ENCODE measurements around the gene JPT1.
"Not testable (repeated sequence)": the region's sequence is repeated elsewhere in the genome, so short reads cannot be mapped to it uniquely, and the experiment has no call there.

JPT1 gene

GRCh38 chr17:75142236-75142971, 11.9 kb downstream of the JPT1 start:
- no peak for DNase-seq (ENCODE audit: low read depth, low spot score)
- TF ChIP-seq, protein P1, sequence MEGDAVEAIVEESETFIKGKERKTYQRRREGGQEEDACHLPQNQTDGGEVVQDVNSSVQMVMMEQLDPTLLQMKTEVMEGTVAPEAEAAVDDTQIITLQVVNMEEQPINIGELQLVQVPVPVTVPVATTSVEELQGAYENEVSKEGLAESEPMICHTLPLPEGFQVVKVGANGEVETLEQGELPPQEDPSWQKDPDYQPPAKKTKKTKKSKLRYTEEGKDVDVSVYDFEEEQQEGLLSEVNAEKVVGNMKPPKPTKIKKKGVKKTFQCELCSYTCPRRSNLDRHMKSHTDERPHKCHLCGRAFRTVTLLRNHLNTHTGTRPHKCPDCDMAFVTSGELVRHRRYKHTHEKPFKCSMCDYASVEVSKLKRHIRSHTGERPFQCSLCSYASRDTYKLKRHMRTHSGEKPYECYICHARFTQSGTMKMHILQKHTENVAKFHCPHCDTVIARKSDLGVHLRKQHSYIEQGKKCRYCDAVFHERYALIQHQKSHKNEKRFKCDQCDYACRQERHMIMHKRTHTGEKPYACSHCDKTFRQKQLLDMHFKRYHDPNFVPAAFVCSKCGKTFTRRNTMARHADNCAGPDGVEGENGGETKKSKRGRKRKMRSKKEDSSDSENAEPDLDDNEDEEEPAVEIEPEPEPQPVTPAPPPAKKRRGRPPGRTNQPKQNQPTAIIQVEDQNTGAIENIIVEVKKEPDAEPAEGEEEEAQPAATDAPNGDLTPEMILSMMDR (IDR thresholded peaks at IDR 0.05; ENCODE audit: insufficient read depth, low read length, missing control alignments) = no peak
- ChIA-PET POLR2A (no interaction called here), CTCF (interaction anchor here (1.0 to 4.0 kb wide), 4 partner anchors 11 to 28 kb away, joined by 3 to 26 read pairs (median 8); partner anchors contain the start of gene NT5C)
- no peak overlapping the region for H3K4me3 ChIP-seq (ENCODE audit: low read depth, low read length)

- ChIA-PET POLR2A (no interaction called here), CTCF (interaction anchor here (1.0 to 3.1 kb wide), 3 partner anchors 8 to 12 kb away, joined by 5 to 12 read pairs (median 8); partner anchors contain the start of gene NT5C)
- TF ChIP-seq, protein P1 (IDR thresholded peaks at IDR 0.05; ENCODE audit: insufficient read depth, low read length, missing control alignments) = no peak
- no peak for DNase-seq (ENCODE audit: low read depth, low spot score)
- no peak overlapping the region for H3K4me3 ChIP-seq (ENCODE audit: low read depth, low read length)
These were observed 15.8 kb downstream of the JPT1 start for GRCh38 chr17:75138519-75138918.

DNA sequence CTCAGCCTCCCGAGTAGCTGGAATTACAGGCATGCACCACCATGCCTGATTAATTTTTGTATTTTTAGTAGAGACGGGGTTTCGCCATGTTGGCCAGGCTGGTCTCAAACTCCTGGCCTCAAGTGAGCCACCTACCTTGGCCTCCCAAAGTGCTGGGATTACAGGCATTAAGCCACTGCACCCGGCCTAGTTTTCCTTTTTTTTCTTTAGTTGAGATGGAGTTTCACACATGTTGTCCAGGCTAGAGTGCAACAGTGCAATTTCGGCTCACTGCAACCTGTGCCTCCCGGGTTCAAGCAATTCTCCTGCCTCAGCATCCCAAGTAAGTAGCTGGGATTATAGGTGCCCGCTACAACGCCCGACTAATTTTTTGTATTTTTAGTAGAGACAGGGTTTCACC, 16.6 kb downstream of the JPT1 start:
- POLR2A ChIA-PET = interaction anchor here (1.2 kb wide), 1 partner anchor 16 kb away, joined by 3 read pairs; the partner anchor contains the start of gene JPT1
- DNase-seq (ENCODE audit: low read depth, low spot score); H3K4me3 ChIP-seq (ENCODE audit: low read depth, low read length): not testable (repeated sequence)
- CTCF ChIA-PET = interaction anchor here (1.2 to 3.1 kb wide), 5 partner anchors 8 to 34 kb away, joined by 3 to 14 read pairs (median 8); no protein-coding TSS in a partner anchor

GRCh38 chr17:75135946-75136345, 18.4 kb downstream of the JPT1 start:
- no peak overlapping the region for H3K4me3 ChIP-seq (ENCODE audit: low read depth, low read length)
- ChIA-PET POLR2A (interaction anchor here (0.7 kb wide), 1 partner anchor 9 kb away, joined by 3 read pairs; no protein-coding TSS in a partner anchor), CTCF (interaction anchor here (1.8 kb wide), 1 partner anchor 35 kb away, joined by 5 read pairs; no protein-coding TSS in a partner anchor)
- TF ChIP-seq, protein P1 (IDR thresholded peaks at IDR 0.05; ENCODE audit: insufficient read depth, low read length, missing control alignments) = no peak
- no peak for DNase-seq (ENCODE audit: low read depth, low spot score)

GRCh38 chr17:75135452-75135851, 18.9 kb downstream of the JPT1 start:
- POLR2A ChIA-PET = no interaction called here
- TF ChIP-seq, protein P1 (IDR thresholded peaks at IDR 0.05; ENCODE audit: insufficient read depth, low read length, missing control alignments) = no peak
- CTCF ChIA-PET = interaction anchor here (1.8 kb wide), 1 partner anchor 22 kb away, joined by 8 read pairs; no protein-coding TSS in a partner anchor
- H3K4me3 ChIP-seq (ENCODE audit: low read depth, low read length) = no peak overlapping the region
- no peak for DNase-seq (ENCODE audit: low read depth, low spot score)

GRCh38 chr17:75133607-75134347, 20.5 kb downstream of the JPT1 start:
- DNase-seq (ENCODE audit: low read depth, low spot score); H3K4me3 ChIP-seq (ENCODE audit: low read depth, low read length): not testable (repeated sequence)
- CTCF ChIA-PET = interaction anchor here (1.8 to 4.9 kb wide), 3 partner anchors 16 to 72 kb away, joined by 8 to 105 read pairs (median 50); no protein-coding TSS in a partner anchor
- POLR2A ChIA-PET = interaction anchor here (0.6 kb wide), 1 partner anchor 722 kb away, joined by 3 read pairs; the partner anchor contains the start of gene WBP2

DNA sequence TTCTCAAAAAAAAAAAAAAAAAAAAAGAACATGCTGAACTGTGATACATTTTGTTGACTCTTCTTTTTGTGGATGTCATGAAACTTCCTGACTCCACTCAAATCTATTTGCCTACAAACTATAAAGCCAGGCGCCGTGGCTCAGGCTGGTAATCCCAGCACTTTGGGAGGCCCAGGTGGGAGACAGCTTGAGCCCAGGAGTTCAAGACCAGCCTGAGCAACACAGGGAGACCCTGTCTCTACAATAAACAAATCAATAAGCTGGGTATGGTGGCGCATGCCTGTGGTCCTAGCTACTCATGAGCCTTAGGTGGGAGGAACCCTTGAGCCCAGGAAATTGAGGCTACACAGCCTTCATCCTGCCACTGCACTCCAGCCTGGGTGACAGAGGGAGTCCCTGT, 21.3 kb downstream of the JPT1 start:
- TF ChIP-seq, protein P1 (IDR thresholded peaks at IDR 0.05; ENCODE audit: insufficient read depth, low read length, missing control alignments) = no peak
- ChIA-PET CTCF (interaction anchor here (3.6 to 4.9 kb wide), 4 partner anchors 16 to 72 kb away, joined by 13 to 105 read pairs (median 44); no protein-coding TSS in a partner anchor), POLR2A (interaction anchor here (0.6 kb wide), 1 partner anchor 722 kb away, joined by 3 read pairs; the partner anchor contains the start of gene WBP2)
- DNase-seq (ENCODE audit: low read depth, low spot score) = no peak
- H3K4me3 ChIP-seq (ENCODE audit: low read depth, low read length) = no peak overlapping the region

- DNase-seq (ENCODE audit: low read depth, low spot score) = not testable (repeated sequence)
These were observed 22.0 kb downstream of the JPT1 start for GRCh38 chr17:75132018-75133000.

More at GRCh38 chr17:75132018-75133000, 22.0 kb downstream of the JPT1 start:
- CTCF ChIA-PET = interaction anchor here (0.6 to 4.9 kb wide), 16 partner anchors 7 to 280 kb away, joined by 3 to 105 read pairs (median 12); partner anchors contain the start of genes ARMC7 and MRPL58
- POLR2A ChIA-PET = interaction anchor here (0.9 to 1.7 kb wide), 3 partner anchors 11 to 72 kb away, joined by 3 to 8 read pairs (median 5); no protein-coding TSS in a partner anchor
- H3K4me3 ChIP-seq (ENCODE audit: low read depth, low read length) = peak overlapping the region; percentile 73

Data from AG04449 (cell line).